Measurements from ENCODE around the gene OR2AG1.

Gene OR2AG1, protein sequence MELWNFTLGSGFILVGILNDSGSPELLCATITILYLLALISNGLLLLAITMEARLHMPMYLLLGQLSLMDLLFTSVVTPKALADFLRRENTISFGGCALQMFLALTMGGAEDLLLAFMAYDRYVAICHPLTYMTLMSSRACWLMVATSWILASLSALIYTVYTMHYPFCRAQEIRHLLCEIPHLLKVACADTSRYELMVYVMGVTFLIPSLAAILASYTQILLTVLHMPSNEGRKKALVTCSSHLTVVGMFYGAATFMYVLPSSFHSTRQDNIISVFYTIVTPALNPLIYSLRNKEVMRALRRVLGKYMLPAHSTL

DNA sequence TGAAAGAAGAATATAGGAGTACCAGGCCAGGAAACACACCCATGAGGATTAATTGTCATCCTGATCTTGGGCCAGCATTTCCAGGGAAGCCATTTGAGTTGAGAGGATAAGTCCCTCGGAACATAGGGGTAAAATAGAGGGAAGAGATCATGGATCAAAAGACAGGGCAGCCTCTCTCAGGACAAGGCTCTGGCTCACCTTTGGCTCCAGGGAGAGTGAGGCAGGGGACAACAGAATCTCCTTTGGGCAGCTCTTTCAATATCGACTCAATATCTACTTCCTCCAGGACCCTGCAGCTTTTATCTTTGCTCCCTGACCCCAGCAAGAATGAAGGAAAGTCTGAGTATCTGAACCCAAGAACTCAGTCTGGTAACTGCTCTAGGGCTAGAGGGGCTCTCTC, at the start of gene OR2AG1:
Gene OR2AG1, plus strand, starts transcription at position 301 of the 400 bp plus-strand sequence. CDS start 2,018 bp downstream, outside the sequence.
- no peak for DNase-seq

DNA sequence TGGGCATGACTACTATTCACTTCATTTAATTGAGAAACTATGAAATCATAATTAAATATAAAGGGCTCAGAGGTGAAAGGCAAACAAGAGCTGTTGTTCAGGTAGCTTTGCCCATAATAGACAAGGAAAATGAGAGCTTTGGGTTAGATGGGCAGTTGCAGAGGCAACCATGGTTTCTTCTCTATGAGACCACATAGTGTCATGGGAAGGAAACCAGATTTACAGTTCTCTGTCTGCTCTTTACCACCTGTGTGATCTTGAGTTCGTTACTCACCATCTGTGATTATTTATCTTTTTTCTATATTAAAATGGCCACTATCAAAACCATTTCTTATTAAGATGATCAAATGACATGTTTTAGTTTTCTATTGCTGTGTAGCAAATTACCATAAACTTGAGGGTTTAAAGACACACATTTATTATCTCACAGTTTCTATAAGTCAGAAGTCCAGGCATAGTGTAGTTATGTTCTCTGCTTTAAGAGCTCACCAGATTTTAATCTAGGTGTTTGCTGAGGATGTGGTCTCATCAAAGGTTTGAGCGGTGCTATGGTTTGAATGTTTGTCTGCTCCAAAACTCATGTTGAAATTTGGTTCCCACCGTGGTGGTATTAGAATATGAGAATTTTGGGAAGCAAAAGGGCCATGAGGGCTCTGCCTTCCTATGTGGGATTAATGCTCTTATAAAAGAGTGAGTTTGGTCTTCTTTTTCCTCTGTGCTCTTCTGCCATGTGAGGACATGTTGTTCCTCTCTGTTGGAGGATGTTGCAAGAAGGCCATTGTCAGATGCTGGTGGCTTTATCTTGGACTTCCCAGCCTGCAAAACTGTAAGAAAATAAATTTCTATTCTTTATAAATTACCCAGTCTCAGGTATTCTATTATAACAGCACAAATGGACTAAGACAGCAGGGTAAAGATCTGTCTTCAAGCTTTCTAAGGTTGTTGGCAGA, 49.2 kb upstream of the OR2AG1 start:
- DNase-seq = no peak

DNA sequence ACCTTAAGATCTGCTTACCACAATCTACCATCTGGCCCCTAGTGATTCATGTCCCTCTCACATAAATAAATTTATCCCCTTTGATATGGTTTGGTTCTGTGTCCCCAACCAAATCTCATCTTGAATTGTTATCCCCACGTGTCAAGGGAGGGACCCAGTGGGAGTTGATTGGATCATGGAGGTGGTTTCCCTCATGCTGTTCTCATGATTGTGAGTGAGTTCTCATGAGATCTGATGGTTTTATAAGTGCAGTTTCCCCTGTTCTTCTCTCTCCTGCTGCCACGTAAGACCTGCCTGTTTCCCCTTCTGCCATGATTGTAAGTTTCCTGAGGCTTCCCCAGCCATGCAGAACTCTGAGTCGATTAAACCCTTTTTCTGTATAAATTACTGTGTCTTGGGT, 48.2 kb upstream of the OR2AG1 start:
- DNase-seq = no peak

DNA sequence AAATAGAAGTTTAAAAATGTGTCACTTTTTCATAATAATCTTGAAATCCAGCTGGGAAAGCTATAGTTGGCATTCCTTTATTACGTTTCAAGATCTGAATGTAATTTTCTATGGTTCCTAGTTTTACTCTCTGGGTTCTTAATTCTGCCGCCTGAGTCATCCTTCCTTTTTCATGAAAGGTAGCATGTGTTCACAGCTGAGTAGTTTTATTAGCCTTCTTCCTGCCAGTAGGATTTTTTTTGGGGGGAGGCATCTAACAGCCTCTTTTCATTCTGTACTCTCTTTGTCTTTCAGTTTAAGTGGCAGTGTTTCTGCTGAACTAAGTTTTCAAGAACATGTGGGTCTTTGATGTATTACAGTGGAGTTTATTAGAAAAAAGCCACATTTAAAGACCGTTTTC, 47.5 kb upstream of the OR2AG1 start:
- DNase-seq = no peak

DNA sequence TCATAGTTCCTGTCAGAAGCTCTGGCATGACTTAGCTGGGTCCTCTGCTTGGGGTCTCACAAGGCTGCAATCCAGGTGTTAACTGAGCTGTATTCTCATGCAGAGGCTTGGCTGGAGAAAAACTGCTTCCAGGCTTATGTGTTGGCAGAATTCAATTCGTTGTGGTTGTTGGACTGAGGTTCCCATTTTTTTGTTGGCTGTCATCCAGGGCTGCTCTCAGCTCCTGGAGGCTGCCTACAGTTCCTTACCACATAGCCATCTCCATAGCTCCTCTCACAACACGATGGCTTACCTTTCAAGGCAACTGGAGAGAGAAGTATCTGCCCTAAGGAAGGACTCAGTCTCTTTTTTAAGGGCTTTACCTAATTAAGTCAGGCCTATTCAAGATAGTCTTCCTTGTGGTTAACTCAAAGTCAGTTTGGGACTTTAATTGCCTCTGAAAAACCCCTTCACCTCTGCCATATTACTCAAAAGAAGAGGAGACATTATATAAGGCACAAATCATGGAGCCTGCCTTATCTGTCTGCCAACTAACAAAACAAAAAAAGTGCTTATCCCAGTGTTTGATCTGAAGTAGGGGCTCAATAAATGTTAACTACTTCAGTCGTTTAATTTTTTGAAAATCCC, 46.2 kb upstream of the OR2AG1 start:
- DNase-seq = no peak

DNA sequence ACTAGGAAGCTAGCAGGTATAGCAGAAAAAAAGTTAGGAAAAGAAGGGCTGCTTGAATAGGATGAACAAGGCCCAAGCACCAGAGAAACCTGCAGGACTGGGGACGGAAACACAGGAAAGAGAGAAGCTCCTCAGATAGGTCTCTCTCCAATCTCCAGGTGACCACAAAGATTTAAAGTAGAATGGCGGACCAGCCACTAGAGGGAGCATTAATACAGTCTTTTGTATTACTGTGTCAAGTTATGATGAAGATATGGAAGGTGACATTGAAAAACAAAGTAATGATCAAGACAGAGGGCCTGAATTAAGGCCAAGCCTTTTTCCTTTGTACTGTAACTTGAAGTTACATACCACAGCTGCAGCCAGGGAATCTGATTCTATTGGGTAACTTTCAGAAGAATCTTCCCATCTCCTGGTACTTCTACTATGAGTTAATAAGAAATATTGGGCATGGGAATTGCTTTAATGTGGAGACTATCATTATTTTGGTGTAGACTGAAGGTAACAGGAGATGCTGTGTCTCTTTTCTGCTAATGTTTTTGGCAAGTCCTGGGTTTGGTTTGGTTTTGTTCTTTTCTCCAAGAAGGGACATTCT, 44.9 kb upstream of the OR2AG1 start:
- peak in 10 of 56 donors; percentile 1 to 36 (median 2) for DNase-seq

DNA sequence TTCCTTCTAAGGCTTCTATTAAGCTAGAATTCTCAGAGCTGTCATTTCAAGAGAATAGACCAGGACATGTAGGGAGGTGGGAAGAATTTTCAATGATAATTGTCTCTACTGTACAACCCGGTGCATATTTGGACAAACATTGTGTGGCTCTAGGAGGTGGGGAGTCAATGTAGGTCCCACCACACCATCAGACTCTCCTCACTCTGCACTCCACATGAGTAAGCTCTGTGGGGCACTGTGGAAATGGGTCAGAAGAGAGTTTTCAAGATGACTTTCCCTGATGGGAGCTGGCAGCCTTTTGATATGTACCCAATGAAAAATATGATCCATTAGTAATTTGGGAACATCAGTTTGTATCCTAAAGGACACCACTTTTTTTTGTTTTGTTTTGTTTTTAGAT, 44.2 kb upstream of the OR2AG1 start:
- no peak for DNase-seq

DNA sequence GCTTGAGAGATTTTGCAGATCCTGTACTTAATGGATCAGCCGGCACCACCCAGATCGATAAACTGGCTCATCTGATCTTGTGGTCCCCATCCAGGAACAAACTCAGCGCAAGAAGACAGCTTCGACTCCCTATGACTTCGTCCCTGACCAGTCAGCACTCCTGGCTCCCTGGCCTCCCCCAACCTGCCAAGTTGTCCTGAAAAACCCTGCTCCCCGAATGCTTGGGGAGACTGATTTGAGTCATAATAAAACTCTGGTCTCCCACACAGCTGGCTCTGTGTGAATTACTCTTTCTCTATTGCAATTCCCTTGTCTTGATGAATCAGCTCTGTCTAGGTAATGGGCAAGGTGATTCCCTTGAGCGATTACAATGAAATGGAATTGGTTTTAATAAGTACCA, 40.6 kb upstream of the OR2AG1 start:
- no peak for DNase-seq

DNA sequence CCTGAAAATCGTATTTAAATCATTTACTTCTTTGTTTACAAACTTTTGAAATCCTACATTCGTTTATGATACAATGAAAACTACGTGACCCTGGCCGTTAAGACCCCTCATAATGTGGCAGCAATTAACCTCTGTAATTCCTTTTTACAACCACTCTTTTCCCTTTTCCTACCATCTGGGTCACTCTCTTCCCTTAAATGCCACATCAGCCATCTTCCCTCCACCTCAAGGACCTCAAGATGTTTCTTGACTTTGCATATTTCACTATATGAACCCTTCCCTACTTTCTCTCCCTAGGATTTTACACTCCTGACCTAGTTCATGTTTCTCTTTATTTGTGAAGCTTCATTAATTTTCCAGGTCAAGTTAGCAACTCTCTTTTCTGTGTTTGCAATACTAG, 37.8 kb upstream of the OR2AG1 start:
- DNase-seq = no peak

DNA sequence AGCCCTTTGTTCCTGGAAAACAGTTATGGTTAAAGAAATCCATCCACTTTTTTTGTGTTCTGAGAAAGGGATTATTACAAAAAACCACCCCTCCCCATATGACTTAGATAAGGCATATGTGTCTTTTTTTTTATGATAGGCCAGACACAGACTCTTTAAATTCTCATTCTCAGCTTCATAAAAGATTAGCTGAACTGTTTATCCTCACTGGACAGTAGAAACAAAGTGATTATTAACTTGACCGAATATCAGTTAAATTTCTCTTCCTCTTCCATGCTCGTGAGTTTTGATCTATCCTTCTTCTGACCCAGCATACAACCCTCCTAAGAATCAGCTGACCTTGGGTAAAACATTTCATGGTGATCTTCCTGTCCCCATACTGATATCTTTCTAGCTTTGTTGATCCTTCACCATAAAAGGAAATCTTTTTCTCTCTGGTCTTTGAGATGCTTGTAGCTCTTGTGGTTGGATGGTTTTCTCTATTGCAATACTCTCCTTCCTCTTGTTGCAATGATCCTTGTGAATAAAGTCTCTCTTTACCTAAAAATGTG, 37.3 kb upstream of the OR2AG1 start:
- DNase-seq = no peak

DNA sequence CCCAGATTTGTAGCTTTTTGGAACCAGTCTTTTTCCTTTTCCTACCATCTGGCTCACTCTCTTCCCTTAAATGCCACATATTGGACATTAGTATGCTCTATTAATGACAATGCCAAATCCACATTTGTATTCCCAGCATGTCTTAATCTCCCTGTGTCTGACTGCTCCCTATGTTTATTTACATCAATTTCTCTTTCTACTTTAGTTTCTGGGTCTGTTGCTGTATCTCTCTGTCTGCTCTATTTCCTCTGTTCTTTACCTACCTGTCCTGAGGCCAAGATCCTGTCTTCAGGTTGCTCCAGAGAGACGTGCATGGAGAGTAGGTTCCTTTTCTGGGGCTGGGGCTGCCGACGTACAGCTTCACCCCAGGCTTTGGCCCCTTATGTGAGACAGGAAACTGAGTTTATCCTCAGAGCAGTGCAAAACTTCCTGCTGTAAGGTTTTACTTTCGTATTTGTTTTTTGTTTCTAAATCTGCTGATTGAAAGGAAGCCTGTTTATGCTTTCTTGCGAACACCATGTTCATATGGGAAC, 36.7 kb upstream of the OR2AG1 start:
- DNase-seq = no peak

DNA sequence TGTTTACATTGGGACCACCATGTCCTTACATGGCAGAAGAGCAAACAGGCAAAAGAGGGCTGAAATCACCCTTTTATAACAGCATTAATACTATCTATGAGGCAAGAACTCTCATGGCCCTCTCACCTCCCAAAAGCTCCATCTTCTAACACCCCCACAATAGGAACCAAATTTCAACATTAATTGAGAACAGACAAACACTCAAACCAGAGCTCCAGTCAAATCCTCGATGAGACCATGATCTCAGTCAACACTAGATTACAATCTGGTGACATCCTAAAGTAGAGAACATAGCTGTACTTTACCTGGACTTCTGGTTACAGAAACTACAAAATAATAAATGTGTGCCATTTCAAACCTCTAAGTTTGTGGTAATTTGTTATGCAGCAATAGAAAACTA, 36.2 kb upstream of the OR2AG1 start:
- no peak for DNase-seq

DNA sequence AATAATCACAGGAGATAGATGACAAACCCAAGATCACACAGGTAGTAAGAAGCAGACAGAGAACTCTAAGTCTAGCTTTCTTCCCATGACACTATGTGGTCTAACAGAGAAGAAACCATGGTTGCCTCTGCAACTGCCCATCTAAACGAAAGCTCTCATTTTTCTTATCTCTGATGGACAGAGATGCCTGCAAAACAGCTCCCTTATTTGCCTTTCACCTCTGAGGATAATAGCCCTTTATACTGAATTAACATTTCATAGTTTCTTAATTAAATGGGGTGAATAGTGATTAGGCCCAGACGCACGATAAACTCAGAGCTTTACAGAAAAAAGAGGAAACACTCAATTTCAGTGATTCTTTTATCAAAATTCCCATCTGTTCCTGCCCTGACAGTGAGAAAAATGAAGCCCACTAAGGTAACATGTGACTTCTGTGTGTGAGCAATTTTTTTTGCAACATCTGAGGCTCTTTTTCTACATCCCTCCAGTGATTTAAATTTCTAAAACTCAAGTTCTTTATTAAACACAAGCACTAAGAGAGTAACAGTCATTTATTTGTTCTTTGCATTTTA, 35.6 kb upstream of the OR2AG1 start:
- no peak for DNase-seq

DNA sequence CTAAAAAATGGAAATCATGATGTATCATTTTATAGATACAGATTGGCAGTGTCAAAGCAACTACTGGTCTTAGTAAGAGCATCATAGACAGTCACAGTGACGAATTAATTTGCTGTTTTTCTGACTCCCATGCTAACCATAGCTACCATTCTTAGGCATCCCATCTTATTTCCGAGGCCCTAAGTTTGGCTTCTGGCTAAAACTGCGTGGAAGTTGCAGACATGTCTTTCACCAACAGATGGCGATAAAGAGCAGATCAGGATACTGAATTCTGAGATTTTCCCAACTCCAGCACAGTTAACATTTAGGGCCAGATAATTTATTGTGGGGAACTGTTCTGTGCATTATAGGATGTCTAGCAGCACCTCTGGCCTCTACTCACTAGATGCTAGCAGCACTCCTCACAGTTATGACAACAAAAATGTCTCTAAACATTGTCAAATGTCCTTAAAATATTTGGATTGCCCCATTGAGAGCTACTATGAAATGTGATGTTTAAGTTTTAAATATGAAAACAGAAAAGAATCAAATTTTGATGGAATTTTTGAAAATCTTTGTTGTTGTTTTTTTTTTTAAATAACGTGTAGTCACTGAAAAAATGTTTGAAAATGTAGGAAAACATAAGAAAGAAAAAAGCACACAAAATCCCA, 27.4 kb upstream of the OR2AG1 start:
- peak in 13 of 56 donors; percentile 0 to 29 (median 5) for DNase-seq

DNA sequence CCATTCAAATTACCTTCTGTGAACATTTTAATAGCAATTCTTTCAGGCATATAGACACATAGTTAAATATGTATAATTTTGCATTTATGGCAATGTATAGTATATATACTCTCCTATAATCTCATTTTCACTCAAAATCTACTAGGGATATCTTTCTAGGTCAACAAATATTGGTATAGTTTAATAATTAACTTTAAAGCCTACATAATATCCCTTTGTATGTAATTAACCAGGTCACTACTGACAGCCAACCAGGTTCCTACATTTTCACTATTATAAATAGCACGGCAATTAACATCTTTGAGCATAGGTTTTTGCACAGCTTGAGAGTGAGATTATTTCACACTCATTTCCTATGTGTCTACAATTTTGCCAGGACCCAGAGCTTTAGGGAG, 26.9 kb upstream of the OR2AG1 start:
- no peak for DNase-seq

DNA sequence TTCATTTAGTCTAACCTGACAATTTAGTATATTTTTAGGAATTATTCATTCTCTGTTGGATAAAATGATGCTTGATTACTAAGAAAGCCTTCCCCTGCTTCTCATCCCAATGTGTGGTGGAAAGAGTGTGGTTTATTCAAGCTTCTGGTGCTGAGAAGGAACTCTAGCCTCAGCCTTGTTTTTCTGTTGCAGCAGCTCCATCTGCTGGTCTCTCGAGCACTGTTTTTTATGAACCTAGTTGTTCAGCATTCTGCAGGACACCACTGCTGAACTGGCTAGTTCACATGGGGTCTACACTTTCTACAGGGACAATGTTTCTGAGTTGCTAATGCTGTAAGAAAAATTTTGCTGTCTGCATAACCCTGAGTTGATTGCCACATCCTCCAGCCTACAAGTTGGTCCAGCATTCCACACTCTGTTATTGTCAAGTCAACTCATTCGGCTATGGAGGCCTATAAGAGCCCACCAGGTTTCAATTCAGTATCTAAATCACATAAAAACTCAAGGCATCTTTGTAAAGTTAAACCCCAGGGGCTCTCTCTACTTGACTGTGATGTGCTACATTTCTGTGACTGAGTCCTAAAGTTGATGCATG, 25.4 kb upstream of the OR2AG1 start:
- peak in 41 of 56 donors; percentile 2 to 77 (median 27) for DNase-seq

DNA sequence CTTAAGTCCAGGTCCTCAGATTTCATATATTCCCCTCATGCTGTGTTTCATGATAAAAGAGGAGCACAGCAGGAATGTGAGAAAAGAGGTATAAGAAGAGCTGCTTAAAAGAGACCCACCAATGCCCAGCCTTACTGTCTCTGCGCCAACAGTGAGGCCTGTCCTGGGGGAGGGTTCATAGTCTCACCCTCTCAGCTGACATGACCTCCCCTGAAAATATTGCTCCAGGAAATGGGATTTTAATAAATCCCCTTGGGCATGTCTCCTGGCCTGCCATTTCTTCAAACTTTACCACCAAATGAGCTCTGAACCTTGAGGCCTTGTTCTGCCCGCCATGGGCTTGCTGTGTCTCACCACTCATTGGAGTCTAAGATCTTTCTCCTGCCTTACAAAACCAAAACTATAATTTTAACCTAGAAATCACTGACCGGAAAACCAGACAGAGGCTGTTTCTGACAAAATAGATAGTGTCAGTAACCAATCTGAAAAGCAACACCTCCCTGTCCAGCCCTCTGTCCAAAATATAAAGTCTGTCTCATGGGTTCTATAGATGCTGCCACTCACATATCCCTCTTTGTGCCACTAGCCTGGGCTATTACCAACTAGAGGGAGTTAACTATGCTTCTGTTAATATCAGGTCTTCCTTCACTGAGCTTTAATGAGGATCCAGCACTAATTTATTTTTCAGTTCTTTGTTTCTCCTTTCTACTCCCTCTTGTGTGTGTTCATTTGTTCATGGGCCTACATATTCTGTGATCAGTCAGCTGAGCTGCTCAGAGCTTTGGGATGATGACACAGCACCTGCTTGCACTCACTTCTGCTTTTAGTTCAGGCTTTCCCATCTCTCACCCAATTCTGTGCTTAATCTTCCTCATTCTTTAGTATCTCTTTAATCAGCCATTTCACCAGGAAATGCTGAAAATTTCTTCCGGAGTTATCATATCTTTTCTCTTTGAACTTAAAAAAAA, 10.6 kb upstream of the OR2AG1 start, which contains the start of gene OR2AG2:
Gene OR2AG2, minus strand, starts transcription at position 51 of the 968 bp plus-strand sequence. CDS start 3,019 bp downstream, outside the sequence.
- peak in 3 of 56 donors; percentile 0 to 6 (median 1) for DNase-seq

DNA sequence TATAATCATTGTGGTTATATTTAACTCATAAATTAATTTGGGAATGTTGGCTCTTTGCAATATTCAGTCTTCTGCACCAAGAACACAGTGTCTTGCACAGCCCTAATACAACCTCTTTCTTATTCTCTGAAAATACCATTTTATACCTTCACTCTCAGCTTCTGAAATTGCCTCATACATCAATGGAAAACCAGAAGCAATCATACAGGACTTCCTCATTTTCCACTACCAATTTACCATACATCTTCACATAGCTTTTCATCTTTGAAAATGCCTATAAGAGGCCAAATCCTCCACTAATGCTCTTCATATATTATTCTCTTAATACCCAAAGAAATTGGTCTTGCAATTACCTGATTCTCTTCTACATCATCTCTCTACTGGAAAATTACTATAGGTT, 4.3 kb upstream of the OR2AG1 start:
- DNase-seq = no peak

Measured in nucleus accumbens (tissue), 56 donors.